HG02981 (cell line): ENCODE measurements around the gene CEP295NL.
"Not testable (repeated sequence)": the region's sequence is repeated elsewhere in the genome, so short reads cannot be mapped to it uniquely, and the experiment has no call there.

ENCODE experiments used
- ATAC-seq: cut with Tn5 transposase; IDR thresholded peaks from one replicate; pipeline ENCODE4 v1.9.1; 2021; ENCODE audit warnings: mild to moderate bottlenecking, moderate library complexity; ENCODE audit not compliant: unreplicated experiment

CEP295NL gene

GRCh38 chr17:78933025-78933958, 30.3 kb upstream of the CEP295NL start:
- ATAC-seq = no peak

GRCh38 chr17:78929908-78930775, 27.1 kb upstream of the CEP295NL start:
- no peak for ATAC-seq

DNA sequence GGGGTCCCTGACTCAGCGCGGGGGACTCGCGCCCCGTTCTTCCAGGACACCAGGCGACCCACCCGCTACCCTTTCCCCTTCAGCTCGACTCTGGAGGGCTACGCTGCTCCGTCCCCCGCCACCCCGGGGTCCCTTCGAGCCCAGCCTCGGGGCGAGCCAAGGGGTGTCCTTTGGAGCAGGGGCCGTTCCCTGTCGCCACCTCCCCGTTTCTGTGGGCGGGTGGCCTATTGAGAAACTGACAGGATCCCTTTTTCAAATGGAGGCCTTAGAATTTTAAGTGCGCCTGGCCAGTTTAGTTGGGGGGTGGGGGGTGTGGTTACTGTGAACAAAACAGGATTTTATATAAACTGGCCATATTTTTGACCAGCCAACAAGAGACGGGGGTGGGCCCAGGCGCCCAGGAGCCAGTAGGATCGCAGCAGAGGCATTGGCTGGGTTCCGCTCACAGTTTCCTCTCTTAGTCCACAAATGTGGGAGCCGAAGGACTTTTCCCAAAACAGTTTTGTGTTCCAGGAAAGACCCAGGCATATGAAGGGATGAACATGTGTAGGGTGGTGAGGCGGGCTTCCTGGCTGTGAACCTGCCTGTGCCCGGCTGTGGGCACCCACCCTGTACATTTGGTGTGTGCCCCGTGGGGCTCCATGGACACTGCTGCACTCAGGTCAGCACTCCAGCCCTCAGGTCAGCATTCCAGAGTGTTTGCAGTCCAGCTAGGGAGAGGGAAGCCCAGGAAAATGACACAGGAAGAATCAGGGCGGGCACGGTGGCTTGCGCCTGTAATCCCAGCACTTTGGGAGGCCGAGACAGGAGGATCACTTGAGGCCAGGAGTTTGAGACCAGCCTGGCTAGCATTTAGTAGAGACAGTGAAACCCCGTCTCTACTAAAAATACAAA, 22.9 kb upstream of the CEP295NL start:
- no peak for ATAC-seq

GRCh38 chr17:78925234-78925633, 22.2 kb upstream of the CEP295NL start, which contains the start of gene TIMP2:
Gene TIMP2, minus strand, starts transcription at chr17:78925387. Its CDS starts 299 bp downstream, at chr17:78925088.
- no peak for ATAC-seq

- no peak for ATAC-seq
Observed at GRCh38 chr17:78924481-78925151, 21.6 kb upstream of the CEP295NL start.

DNA sequence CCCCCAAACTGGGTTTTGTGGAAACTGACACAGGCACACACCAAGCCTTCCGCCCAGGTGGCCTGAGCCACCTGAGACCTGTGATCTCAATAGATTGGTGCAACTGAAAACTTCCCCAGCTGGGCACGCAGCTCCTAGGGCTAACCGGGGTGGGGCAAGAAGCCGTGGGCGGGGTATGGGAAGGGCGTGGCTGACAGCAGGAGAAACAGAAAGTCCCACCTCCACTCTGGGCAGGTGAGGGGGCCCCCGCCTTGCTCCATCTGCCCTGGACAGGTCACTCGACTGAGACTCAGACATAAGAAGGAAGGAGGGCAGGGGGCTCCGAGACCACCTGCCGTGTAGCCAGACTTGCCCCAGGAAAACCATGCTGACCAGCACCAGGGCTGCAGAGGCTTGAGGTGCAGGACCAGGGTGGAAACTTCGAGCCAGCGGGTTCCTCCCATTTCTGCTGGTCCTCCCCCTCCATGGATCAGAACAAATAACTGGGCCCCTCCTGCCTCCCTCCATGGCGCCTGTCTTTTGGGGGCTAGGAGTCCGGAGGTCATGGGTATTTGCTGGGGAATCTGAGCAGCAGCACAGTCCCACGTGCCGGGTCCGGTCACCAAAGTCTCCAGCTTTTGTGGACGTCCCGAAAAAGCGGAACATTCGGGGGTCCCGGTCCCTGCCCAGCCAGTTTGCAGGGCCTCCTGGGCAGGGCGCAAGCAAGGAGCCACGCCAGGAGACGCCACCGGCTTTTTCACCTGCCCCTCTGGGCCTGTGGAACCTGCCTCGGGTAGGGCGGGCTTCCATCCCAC, 20.9 kb upstream of the CEP295NL start:
- no peak for ATAC-seq

DNA sequence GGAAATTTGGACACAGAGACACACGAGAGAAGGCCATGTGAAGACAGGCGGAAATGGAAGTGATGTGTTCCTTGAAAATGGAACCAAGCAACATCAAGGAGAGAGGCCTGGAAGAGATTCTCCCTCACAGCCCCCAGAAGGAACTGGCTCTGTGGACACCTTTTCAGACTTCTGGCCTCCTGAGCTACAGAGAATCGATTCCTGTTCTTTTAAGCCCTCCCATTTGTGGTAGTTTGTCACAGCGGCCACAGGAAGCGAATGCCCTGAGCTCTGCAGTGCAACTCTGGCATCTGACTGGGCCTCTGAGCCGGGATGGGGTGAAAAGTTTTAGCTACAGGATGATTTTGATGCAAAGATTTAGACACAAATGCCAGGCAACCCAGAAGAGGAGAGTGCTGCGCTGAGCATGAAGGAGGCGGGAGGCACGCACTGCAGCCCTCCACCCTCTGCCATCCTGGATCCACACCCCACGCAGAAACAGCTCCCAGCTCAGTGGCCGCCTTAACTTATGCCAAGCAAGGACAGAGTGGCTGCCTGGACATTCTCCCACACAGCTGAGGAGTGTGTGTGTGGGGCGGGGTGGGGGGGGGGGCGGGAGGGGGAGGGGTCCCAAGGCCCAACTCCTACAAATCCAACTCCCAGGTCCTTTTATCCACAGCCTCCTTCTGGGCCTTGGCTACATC, 20.0 kb upstream of the CEP295NL start:
- no peak for ATAC-seq

DNA sequence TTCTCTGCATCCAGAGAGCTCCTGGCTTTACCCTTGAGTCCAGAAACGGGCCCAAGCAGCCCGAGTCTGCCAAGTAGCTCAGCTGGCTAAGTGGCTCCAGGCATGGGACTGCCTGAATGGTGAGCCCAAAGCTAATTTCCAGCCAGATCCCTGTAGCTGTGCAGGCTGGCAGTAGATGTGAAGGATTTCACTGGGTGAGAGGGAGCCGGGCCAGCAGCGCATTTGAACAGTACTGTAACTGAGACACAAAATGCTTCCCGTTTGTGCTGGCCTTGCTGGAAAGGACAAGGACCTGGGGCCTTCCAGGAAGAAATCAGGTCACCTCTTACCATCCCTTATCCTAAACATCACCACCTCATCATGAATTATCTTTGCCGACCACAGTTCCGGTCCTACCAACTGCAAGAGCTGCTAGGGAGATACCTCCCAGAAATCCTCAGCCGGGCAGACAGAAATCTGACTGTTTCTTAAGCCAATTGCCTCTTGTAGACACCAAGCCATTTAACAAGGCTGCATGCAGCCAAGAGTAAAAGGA, 18.5 kb upstream of the CEP295NL start:
- no peak for ATAC-seq

DNA sequence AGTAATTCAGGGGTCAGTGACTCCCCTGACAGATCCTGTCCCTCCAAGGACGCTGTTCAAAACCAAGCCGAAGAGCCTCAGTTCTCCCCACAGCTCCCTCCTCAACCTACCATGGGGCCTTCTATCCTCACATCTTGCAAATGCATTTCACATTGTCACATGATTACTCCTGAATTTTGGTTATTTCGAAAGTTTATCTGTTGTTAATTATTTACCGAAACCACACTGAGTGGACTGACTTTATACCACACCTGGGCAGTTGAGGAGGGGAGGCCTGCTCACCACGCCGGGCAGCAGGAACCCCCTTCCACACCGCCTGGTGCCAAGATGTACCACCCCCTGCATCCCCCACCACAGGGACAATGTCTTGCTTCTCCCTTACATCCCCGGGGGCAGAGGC, 17.5 kb upstream of the CEP295NL start:
- no peak for ATAC-seq

DNA sequence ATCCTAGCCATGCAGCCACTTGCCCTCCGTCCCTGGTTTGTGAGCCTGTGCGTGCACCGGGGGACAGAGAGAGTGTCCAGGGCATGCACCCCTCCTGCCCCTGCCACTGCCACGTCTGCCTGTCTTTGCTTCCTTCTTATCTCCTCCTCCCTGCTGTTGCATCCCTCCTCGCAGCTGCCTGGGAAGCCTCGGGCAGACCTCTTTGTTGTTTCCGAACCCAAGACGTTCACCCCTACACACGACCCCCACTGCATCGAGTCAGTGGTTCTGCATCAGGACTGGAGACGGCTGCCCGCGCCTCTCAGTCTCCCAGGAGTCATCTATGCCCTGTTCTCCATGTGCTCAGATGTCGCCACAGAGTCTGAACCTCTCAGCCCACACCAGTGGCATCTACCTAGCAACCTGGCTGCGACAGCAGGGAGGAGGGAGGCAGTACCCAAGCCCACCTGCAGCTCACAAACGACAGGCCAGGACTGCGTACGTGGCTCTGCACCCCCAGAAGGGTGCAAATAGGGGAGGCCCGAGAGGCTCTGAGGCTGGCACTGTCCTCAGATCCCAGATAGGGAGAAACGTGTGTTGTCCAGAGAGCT, 17.0 kb upstream of the CEP295NL start:
- ATAC-seq = no peak

DNA sequence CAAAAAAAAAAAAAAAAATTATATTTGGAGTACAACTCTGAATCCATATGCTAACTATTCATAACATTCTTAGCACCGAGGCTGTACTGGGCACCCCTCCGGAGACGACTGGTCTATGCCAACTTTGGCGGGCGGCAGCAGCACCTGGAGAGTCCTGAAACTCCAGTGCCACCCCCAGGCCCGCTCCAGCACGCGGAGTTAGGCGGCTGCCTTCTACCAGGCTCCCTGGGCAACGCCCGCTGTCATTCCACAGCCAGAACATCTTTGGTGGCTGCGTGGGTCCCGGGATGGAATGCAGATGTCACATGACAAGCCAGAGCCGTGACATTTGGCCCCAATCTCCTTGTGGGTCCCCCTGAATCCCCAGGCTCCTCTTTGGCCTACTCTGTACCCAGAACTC, 16.0 kb upstream of the CEP295NL start:
- ATAC-seq = no peak

GRCh38 chr17:78917451-78918275, 14.7 kb upstream of the CEP295NL start:
- ATAC-seq = no peak

GRCh38 chr17:78915872-78916632, 13.1 kb upstream of the CEP295NL start:
- ATAC-seq = no peak

- ATAC-seq = no peak
Observed at GRCh38 chr17:78913115-78913514, 10.1 kb upstream of the CEP295NL start.

GRCh38 chr17:78912082-78912481, 9.1 kb upstream of the CEP295NL start:
- ATAC-seq = no peak

DNA sequence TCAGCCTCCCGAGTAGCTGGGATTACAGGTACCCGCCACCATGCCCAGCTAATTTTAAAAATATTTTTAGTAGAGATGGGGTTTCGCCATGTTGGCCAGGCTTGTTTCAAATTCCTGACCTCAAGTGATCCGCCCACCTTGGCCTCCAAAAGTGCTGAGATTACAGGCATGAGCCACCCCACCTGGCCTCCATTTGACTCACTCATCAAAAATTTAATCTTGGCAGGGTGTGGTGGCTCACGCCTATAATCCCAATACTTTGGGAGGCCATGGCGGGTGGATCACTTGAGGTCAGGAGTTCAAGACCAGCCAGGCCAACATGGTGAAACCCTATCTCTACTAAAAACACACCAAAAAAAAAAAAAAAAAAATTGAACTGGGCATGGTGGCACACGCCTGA, 8.5 kb upstream of the CEP295NL start:
- ATAC-seq = not testable (repeated sequence)
